K562 (cell line): ENCODE data around the gene ATP6V1A. TPM values are rescaled to one million over a fixed set of nuclear protein-coding genes. Genes with fewer than 3 reads are reported as not detected.

Experiments used
- ATF3 ChIP-seq, 2 experiments: fragments of 450-650 bp in 1 of 2; sonication (generic) in 1 of 2; formaldehyde crosslinking in 1 of 2; IDR thresholded peaks in 1 of 2; conservative IDR thresholded peaks in 1 of 2; 2 replicates each; pipeline versions ENCODE4 v1.6.1 to v1.8.1; 2016 to 2023; ENCODE audit warnings: mild to moderate bottlenecking in 2 of 2, moderate library complexity in 2 of 2, inconsistent platforms in 1 of 2, missing genetic modification reagents in 1 of 2
- BHLHE40 ChIP-seq: IDR thresholded peaks from 2 replicates; pipeline ENCODE4 v1.6.1; 2011; ENCODE audit warnings: low read length, improper control_type of control experiment
- CBFB ChIP-seq: sonication (generic); formaldehyde crosslinking; IDR thresholded peaks from 2 replicates; pipeline ENCODE4 v1.4.0; 2020; ENCODE audit warnings: mild to moderate bottlenecking, missing genetic modification reagents
- FOXM1 ChIP-seq, 2 experiments: fragments of 450-650 bp in 1 of 2; sonication (generic) in 1 of 2; formaldehyde crosslinking in 1 of 2; IDR thresholded peaks; 2 replicates each; pipeline versions ENCODE4 v1.6.1 to v1.9.0; 2017 to 2022; ENCODE audit warnings: low read depth in 2 of 2, mild to moderate bottlenecking in 2 of 2, missing genetic modification reagents in 1 of 2, moderate library complexity in 1 of 2
- HLTF ChIP-seq: fragments of 450-650 bp; IDR thresholded peaks from 2 replicates; pipeline ENCODE4 v1.6.1; 2016
- HMBOX1 ChIP-seq: sonication (generic); IDR thresholded peaks from 2 replicates; pipeline ENCODE4 v1.6.1; 2016
- KDM5B ChIP-seq: fragments of 200-600 bp; sonication (generic); IDR thresholded peaks from 2 replicates; pipeline ENCODE4 v1.6.1; 2012; ENCODE audit warnings: low read depth, mild to moderate bottlenecking, moderate library complexity, low read length, control low read depth, inconsistent platforms; ENCODE audit not compliant: insufficient replicate concordance
- KLF16 ChIP-seq: IDR thresholded peaks from 2 replicates; pipeline ENCODE4 v1.6.1; 2016; ENCODE audit warnings: antibody characterized with exemption
- MIER1 ChIP-seq: fragments of 450-650 bp; IDR thresholded peaks from 2 replicates; pipeline ENCODE4 v1.6.1; 2016; ENCODE audit warnings: antibody characterized with exemption, mild to moderate bottlenecking, low read depth
- NCOA4 ChIP-seq: fragments of 450-650 bp; IDR thresholded peaks from 2 replicates; pipeline ENCODE4 v1.6.1; 2018; ENCODE audit warnings: mild to moderate bottlenecking; ENCODE audit not compliant: partially characterized antibody
- PBX2 ChIP-seq, 2 experiments: IDR thresholded peaks in 1 of 2; conservative IDR thresholded peaks in 1 of 2; 2 replicates each; pipeline ENCODE4 v1.6.1; 2016; ENCODE audit warnings: low read depth in 2 of 2, mild to moderate bottlenecking in 1 of 2, missing compliant biosample characterization in 1 of 2, missing genetic modification characterization in 1 of 2, moderate library complexity in 1 of 2
- PHB ChIP-seq: fragments of 250-450 bp; sonication (Bioruptor Pico); IDR thresholded peaks from 2 replicates; pipeline ENCODE4 v1.5.0; 2021
- POU5F1 ChIP-seq: fragments of 150-350 bp; IDR thresholded peaks from 2 replicates; pipeline ENCODE4 v1.6.1; 2014; ENCODE audit warnings: borderline replicate concordance, low read length, low read depth, mild to moderate bottlenecking; ENCODE audit not compliant: partially characterized antibody
- PRMT5 ChIP-seq: sonication (generic); formaldehyde crosslinking; IDR thresholded peaks from 2 replicates; pipeline ENCODE4 v1.5.0; 2020; ENCODE audit warnings: missing genetic modification reagents
- RBM39 ChIP-seq: fragments of 200-400 bp; formaldehyde crosslinking; optimal IDR thresholded peaks from 2 replicates; pipeline ENCODE3; 2018; ENCODE audit warnings: low read depth, low read length
- TAF15 ChIP-seq: fragments of 200-400 bp; formaldehyde crosslinking; IDR thresholded peaks from 2 replicates; pipeline ENCODE4 v1.6.1; 2017; ENCODE audit warnings: mild to moderate bottlenecking, low read depth, low read length, moderate library complexity
- TCF7L2 ChIP-seq: fragments of 150-350 bp; IDR thresholded peaks from 2 replicates; pipeline ENCODE4 v1.6.1; 2016; ENCODE audit warnings: low read depth, mild to moderate bottlenecking, low read length, moderate library complexity
- TGIF2 ChIP-seq: sonication (generic); formaldehyde crosslinking; IDR thresholded peaks from 2 replicates; pipeline ENCODE4 v1.8.1; 2022; ENCODE audit warnings: mild to moderate bottlenecking, missing genetic modification reagents, moderate library complexity
- THRAP3 ChIP-seq: fragments of 450-650 bp; IDR thresholded peaks from 2 replicates; pipeline ENCODE4 v1.6.1; 2016; ENCODE audit warnings: mild to moderate bottlenecking, inconsistent platforms, borderline replicate concordance
- YBX1 ChIP-seq: fragments of 450-650 bp; IDR thresholded peaks from 2 replicates; pipeline ENCODE4 v1.7.1; 2016; ENCODE audit warnings: mild to moderate bottlenecking
- ZNF449 ChIP-seq: fragments of 250-450 bp; sonication (Bioruptor Pico); IDR thresholded peaks from 2 replicates; pipeline ENCODE4 v1.8.0; 2022; ENCODE audit warnings: moderate library complexity, mild to moderate bottlenecking, inconsistent platforms
- polyA plus RNA-seq, 8 experiments: library from polyadenylated mRNA; depleted of rRNA in 4 of 8; stranded (reverse) in 5 of 8; unstranded in 3 of 8; fragments of >200 nt; fragmentation: Nextera tagmentation in 2 of 8; fragmentation: Illumina TruSeq in 1 of 8; extraction: Ambion mirVana in 2 of 8; extraction: Trizol in 1 of 8; gene quantifications; 2 replicates each; pipeline versions ENCODE4 v1.2.1 to v1.2.3, GENCODE V29; 2011 to 2014; ENCODE audit warnings: inconsistent platforms in 1 of 8, missing spikeins in 1 of 8
- total RNA-seq, 7 experiments: library from RNA; depleted of rRNA in 6 of 7; stranded (reverse); fragments of >200 nt in 6 of 7; fragmentation: Illumina TruSeq in 2 of 7; extraction: Trizol in 2 of 7; gene quantifications; 2 replicates each; pipeline versions ENCODE4 v1.2.1 to v1.2.3, GENCODE V29; 2011 to 2021; ENCODE audit warnings: low replicate concordance in 1 of 7

Gene ATP6V1A
- total and polyA plus RNA-seq, 9 of the 15 experiments (the other 6 are each of a cell fraction or from before 2014, with no cell fraction given), result 23.6 to 57.1 (median 39.9) TPM

GRCh38 chr3:113747283-113748046 lies 630 bp downstream of the ATP6V1A start (continued):
- TF ChIP-seq HMBOX1, result peak; percentile 50; the same call in 1 of the 2 replicates
- TF ChIP-seq KLF16, result no peak
- no peak for TF ChIP-seq HLTF
- TF ChIP-seq PHB (CRISPR knock-in tag), result no peak
- TF ChIP-seq FOXM1 (IDR thresholded peaks at IDR 0.05; ENCODE audit: low read depth), result no peak
- no peak for TF ChIP-seq FOXM1 (CRISPR knock-in tag; IDR thresholded peaks at IDR 0.05; ENCODE audit: low read depth)
- no peak for TF ChIP-seq PRMT5 (CRISPR knock-in tag)
- TF ChIP-seq ZNF449 (CRISPR knock-in tag), result no peak
- TF ChIP-seq POU5F1, result no peak
- no peak for TF ChIP-seq TCF7L2
- TF ChIP-seq BHLHE40, result 0 out of 2 replicates have a peak, but pooled peaks have one; percentile 26
- no peak for TF ChIP-seq PBX2 (CRISPR knock-in tag; IDR thresholded peaks at IDR 0.05; ENCODE audit: low read depth)
- TF ChIP-seq PBX2 (tag; conservative IDR thresholded peaks at IDR 0.05; ENCODE audit: low read depth), result 0 out of 2 replicates have a peak, but pooled peaks have one; percentile 18
- TF ChIP-seq CBFB (CRISPR knock-in tag), result no peak
- TF ChIP-seq KDM5B, result no peak
- no peak for TF ChIP-seq YBX1
- TF ChIP-seq RBM39, result no peak
- TF ChIP-seq MIER1, result no peak
- no peak for TF ChIP-seq NCOA4
- no peak for TF ChIP-seq THRAP3
- no peak for TF ChIP-seq TGIF2 (CRISPR knock-in tag)
- TF ChIP-seq ATF3 (IDR thresholded peaks at IDR 0.05), result no peak
- TF ChIP-seq ATF3 (CRISPR knock-in tag; conservative IDR thresholded peaks at IDR 0.05), result no peak
- no peak for TF ChIP-seq TAF15
